HEK293 (cell line): ENCODE measurements around the gene DNAH8.

Experiments
- BCL6B ChIP-seq: fragments of 450-650 bp; formaldehyde crosslinking; IDR thresholded peaks from 2 replicates; pipeline ENCODE4 v1.5.1; 2017; ENCODE audit warnings: missing biosample characterization, missing genetic modification characterization
- CTCF ChIP-seq: fragments of 450-650 bp; formaldehyde crosslinking; IDR thresholded peaks from 2 replicates; pipeline ENCODE4 v1.5.1; 2016; ENCODE audit warnings: missing biosample characterization, missing genetic modification characterization
- SCRT2 ChIP-seq: fragments of 450-650 bp; formaldehyde crosslinking; IDR thresholded peaks from 2 replicates; pipeline ENCODE4 v1.5.1; 2016; ENCODE audit warnings: missing biosample characterization, missing genetic modification characterization
- SP7 ChIP-seq: fragments of 450-650 bp; formaldehyde crosslinking; IDR thresholded peaks from 2 replicates; pipeline ENCODE4 v1.5.1; 2016; ENCODE audit warnings: missing biosample characterization, missing genetic modification characterization
- ZBTB1 ChIP-seq: fragments of 450-650 bp; formaldehyde crosslinking; IDR thresholded peaks from 2 replicates; pipeline ENCODE4 v1.5.1; 2016; ENCODE audit warnings: missing biosample characterization, missing genetic modification characterization
- ZFP3 ChIP-seq: fragments of 450-650 bp; formaldehyde crosslinking; IDR thresholded peaks from 2 replicates; pipeline ENCODE4 v1.5.1; 2016; ENCODE audit warnings: low read depth, missing biosample characterization, missing genetic modification characterization
- ZIC2 ChIP-seq: fragments of 450-650 bp; formaldehyde crosslinking; IDR thresholded peaks from 2 replicates; pipeline ENCODE4 v1.5.1; 2016; ENCODE audit warnings: missing biosample characterization, missing genetic modification characterization
- ZNF155 ChIP-seq: fragments of 450-650 bp; formaldehyde crosslinking; IDR thresholded peaks from 2 replicates; pipeline ENCODE4 v1.5.1; 2016; ENCODE audit warnings: missing biosample characterization, missing genetic modification characterization
- ZNF311 ChIP-seq: fragments of 450-650 bp; formaldehyde crosslinking; IDR thresholded peaks from 2 replicates; pipeline ENCODE4 v1.5.1; 2017; ENCODE audit warnings: missing biosample characterization, missing genetic modification characterization, borderline replicate concordance
- ZNF354C ChIP-seq: fragments of 450-650 bp; formaldehyde crosslinking; IDR thresholded peaks from 2 replicates; pipeline ENCODE4 v1.5.1; 2016; ENCODE audit warnings: missing biosample characterization, missing genetic modification characterization, low read depth, borderline replicate concordance
- ZNF366 ChIP-seq: fragments of 450-650 bp; formaldehyde crosslinking; conservative IDR thresholded peaks from 2 replicates; pipeline ENCODE4 v1.5.1; 2016; ENCODE audit warnings: missing biosample characterization, missing genetic modification characterization
- ZNF37A ChIP-seq: fragments of 450-650 bp; IDR thresholded peaks from 2 replicates; pipeline ENCODE4 v1.5.1; 2018; ENCODE audit warnings: missing biosample characterization, missing genetic modification characterization
- ZNF473 ChIP-seq: fragments of 450-650 bp; formaldehyde crosslinking; IDR thresholded peaks from 2 replicates; pipeline ENCODE4 v1.5.1; 2017; ENCODE audit warnings: missing biosample characterization, missing genetic modification characterization
- ZNF544 ChIP-seq: fragments of 450-650 bp; formaldehyde crosslinking; IDR thresholded peaks from 2 replicates; pipeline ENCODE4 v1.5.0; 2017; ENCODE audit warnings: missing biosample characterization, missing genetic modification characterization
- ZNF585B ChIP-seq: fragments of 450-650 bp; formaldehyde crosslinking; IDR thresholded peaks from 2 replicates; pipeline ENCODE4 v1.5.1; 2016; ENCODE audit warnings: missing biosample characterization, missing genetic modification characterization
- ZNF629 ChIP-seq: fragments of 450-650 bp; formaldehyde crosslinking; IDR thresholded peaks from 2 replicates; pipeline ENCODE4 v1.5.1; 2017; ENCODE audit warnings: missing biosample characterization, missing genetic modification characterization
- ZNF645 ChIP-seq: fragments of 450-650 bp; formaldehyde crosslinking; IDR thresholded peaks from 2 replicates; pipeline ENCODE4; 2016; ENCODE audit warnings: missing biosample characterization, missing genetic modification characterization
- ZNF660 ChIP-seq: fragments of 450-650 bp; IDR thresholded peaks from 2 replicates; pipeline ENCODE4 v1.5.1; 2018; ENCODE audit warnings: missing biosample characterization, mild to moderate bottlenecking, missing genetic modification characterization
- ZNF776 ChIP-seq: fragments of 450-650 bp; formaldehyde crosslinking; IDR thresholded peaks from 2 replicates; pipeline ENCODE4 v1.5.0; 2017; ENCODE audit warnings: missing biosample characterization, missing genetic modification characterization, borderline replicate concordance
- TF ChIP-seq, protein P1 (sequence below): sonication (generic); formaldehyde crosslinking; IDR thresholded peaks from 2 replicates; pipeline ENCODE4 v1.8.1; 2022; ENCODE audit warnings: mild to moderate bottlenecking, moderate library complexity, missing genetic modification reagents
- TF ChIP-seq, protein P2 (sequence below): fragments of 450-650 bp; formaldehyde crosslinking; IDR thresholded peaks from 2 replicates; pipeline ENCODE4 v1.5.0; 2017; ENCODE audit warnings: missing biosample characterization, missing genetic modification characterization, borderline replicate concordance
- TF ChIP-seq, protein P3 (sequence below): fragments of 450-650 bp; formaldehyde crosslinking; IDR thresholded peaks from 2 replicates; pipeline ENCODE4 v1.5.1; 2016; ENCODE audit warnings: missing biosample characterization, missing genetic modification characterization
- TF ChIP-seq, protein P4 (sequence below): fragments of 450-650 bp; formaldehyde crosslinking; IDR thresholded peaks from 2 replicates; pipeline ENCODE4 v1.5.1; 2016; ENCODE audit warnings: missing biosample characterization, missing genetic modification characterization, borderline replicate concordance

DNAH8 gene

DNA sequence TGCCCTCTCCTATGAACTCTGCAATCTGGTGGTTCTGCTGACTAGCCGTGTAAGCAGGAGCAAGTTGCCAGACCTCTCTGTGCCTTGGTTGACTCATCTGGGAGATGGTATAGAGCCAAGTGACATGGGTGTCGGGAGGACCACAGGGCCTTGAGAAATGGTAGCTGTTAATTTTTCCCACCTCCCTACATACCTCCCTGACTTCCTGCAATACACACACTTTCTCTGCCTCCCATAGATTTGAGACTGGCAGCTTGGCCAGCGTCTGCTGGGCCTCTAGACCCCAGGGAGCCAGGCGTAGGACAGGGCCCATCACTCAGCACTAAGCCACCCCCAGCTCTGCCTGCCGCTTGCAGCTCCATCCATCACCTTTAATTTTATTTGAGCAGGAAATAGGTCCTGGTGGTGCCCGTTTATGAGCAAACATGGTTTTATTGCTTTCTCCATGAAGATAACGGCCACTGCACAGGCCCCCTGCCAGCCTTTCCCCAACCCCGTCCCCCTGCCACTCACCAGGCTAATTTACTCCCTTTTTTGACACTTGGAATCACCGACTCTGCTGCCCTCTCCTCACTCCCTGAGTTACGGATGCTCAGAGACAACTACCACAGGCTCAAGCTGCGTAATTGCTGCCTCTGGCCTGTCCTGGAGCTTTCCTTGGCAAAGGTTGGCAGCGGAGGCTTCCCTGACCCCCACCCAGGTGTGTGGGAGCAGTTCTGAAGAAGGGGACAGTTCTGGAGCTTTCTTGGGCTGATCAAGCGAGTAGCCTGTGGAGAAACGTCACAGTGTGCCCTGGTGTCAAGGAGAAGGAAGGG, 344.6 kb downstream of the DNAH8 start (continued):
- TF ChIP-seq, protein P1, sequence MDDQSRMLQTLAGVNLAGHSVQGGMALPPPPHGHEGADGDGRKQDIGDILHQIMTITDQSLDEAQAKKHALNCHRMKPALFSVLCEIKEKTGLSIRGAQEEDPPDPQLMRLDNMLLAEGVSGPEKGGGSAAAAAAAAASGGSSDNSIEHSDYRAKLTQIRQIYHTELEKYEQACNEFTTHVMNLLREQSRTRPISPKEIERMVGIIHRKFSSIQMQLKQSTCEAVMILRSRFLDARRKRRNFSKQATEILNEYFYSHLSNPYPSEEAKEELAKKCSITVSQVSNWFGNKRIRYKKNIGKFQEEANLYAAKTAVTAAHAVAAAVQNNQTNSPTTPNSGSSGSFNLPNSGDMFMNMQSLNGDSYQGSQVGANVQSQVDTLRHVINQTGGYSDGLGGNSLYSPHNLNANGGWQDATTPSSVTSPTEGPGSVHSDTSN (CRISPR knock-in tag), result no peak
- TF ChIP-seq ZNF155 (tag by site-specific recombination) (no peak), ZNF311 (no peak), CTCF (no peak), ZNF776 (tag by site-specific recombination) (no peak), ZNF544 (no peak), ZFP3 (tag by site-specific recombination) (no peak), ZNF585B (tag by site-specific recombination) (no peak), ZNF366 (tag by site-specific recombination) (no peak), ZNF645 (tag by site-specific recombination) (peak; percentile 92; the same call in 1 of the 2 replicates), ZIC2 (tag by site-specific recombination) (peak; percentile 100), SP7 (peak; percentile 96), ZNF660 (tag by site-specific recombination) (no peak), ZNF37A (tag by site-specific recombination) (no peak), ZNF354C (tag by site-specific recombination) (no peak), SCRT2 (tag by site-specific recombination) (no peak), BCL6B (tag by site-specific recombination) (no peak), ZNF629 (peak; percentile 67), ZNF473 (tag by site-specific recombination) (no peak), ZBTB1 (tag by site-specific recombination) (no peak)
- TF ChIP-seq, protein P2, sequence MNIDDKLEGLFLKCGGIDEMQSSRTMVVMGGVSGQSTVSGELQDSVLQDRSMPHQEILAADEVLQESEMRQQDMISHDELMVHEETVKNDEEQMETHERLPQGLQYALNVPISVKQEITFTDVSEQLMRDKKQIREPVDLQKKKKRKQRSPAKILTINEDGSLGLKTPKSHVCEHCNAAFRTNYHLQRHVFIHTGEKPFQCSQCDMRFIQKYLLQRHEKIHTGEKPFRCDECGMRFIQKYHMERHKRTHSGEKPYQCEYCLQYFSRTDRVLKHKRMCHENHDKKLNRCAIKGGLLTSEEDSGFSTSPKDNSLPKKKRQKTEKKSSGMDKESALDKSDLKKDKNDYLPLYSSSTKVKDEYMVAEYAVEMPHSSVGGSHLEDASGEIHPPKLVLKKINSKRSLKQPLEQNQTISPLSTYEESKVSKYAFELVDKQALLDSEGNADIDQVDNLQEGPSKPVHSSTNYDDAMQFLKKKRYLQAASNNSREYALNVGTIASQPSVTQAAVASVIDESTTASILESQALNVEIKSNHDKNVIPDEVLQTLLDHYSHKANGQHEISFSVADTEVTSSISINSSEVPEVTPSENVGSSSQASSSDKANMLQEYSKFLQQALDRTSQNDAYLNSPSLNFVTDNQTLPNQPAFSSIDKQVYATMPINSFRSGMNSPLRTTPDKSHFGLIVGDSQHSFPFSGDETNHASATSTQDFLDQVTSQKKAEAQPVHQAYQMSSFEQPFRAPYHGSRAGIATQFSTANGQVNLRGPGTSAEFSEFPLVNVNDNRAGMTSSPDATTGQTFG, result no peak
- TF ChIP-seq, protein P3, sequence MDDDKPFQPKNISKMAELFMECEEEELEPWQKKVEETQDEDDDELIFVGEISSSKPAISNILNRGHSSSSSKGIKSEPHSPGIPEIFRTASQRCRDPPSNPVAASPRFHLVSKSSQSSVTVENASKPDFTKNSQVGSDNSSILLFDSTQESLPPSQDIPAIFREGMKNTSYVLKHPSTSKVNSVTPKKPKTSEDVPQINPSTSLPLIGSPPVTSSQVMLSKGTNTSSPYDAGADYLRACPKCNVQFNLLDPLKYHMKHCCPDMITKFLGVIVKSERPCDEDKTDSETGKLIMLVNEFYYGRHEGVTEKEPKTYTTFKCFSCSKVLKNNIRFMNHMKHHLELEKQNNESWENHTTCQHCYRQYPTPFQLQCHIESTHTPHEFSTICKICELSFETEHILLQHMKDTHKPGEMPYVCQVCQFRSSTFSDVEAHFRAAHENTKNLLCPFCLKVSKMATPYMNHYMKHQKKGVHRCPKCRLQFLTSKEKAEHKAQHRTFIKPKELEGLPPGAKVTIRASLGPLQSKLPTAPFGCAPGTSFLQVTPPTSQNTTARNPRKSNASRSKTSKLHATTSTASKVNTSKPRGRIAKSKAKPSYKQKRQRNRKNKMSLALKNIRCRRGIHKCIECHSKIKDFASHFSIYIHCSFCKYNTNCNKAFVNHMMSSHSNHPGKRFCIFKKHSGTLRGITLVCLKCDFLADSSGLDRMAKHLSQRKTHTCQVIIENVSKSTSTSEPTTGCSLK, result no peak
- TF ChIP-seq, protein P4, sequence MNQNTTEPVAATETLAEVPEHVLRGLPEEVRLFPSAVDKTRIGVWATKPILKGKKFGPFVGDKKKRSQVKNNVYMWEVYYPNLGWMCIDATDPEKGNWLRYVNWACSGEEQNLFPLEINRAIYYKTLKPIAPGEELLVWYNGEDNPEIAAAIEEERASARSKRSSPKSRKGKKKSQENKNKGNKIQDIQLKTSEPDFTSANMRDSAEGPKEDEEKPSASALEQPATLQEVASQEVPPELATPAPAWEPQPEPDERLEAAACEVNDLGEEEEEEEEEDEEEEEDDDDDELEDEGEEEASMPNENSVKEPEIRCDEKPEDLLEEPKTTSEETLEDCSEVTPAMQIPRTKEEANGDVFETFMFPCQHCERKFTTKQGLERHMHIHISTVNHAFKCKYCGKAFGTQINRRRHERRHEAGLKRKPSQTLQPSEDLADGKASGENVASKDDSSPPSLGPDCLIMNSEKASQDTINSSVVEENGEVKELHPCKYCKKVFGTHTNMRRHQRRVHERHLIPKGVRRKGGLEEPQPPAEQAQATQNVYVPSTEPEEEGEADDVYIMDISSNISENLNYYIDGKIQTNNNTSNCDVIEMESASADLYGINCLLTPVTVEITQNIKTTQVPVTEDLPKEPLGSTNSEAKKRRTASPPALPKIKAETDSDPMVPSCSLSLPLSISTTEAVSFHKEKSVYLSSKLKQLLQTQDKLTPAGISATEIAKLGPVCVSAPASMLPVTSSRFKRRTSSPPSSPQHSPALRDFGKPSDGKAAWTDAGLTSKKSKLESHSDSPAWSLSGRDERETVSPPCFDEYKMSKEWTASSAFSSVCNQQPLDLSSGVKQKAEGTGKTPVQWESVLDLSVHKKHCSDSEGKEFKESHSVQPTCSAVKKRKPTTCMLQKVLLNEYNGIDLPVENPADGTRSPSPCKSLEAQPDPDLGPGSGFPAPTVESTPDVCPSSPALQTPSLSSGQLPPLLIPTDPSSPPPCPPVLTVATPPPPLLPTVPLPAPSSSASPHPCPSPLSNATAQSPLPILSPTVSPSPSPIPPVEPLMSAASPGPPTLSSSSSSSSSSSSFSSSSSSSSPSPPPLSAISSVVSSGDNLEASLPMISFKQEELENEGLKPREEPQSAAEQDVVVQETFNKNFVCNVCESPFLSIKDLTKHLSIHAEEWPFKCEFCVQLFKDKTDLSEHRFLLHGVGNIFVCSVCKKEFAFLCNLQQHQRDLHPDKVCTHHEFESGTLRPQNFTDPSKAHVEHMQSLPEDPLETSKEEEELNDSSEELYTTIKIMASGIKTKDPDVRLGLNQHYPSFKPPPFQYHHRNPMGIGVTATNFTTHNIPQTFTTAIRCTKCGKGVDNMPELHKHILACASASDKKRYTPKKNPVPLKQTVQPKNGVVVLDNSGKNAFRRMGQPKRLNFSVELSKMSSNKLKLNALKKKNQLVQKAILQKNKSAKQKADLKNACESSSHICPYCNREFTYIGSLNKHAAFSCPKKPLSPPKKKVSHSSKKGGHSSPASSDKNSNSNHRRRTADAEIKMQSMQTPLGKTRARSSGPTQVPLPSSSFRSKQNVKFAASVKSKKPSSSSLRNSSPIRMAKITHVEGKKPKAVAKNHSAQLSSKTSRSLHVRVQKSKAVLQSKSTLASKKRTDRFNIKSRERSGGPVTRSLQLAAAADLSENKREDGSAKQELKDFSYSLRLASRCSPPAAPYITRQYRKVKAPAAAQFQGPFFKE (tag by site-specific recombination), result no peak
